Measurements from ENCODE around the gene SPCS2.

DNA sequence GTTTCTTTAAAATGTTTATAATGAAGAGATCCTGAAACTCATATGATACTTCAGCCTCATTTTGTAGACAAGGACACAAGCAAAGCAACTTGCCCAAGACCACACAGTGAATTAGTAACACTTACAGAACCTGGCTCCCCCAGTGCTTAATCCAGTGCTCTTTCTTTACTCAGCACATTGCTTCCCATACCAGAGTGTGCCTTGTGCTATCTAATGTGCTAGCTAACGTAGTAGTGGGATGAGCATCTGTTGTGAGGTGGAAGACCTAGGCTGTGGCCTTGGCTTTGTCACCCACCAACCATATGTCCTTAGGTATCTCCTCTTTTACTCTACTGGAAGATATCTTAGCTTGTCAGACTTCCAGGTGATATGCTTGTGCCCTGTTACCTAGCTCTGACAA lies 5.1 kb downstream of the SPCS2 start:
- TF ChIP-seq POLR2A (IDR thresholded peaks at IDR 0.05) (no peak), EP300 (IDR thresholded peaks at IDR 0.05) (no peak)
- TF ChIP-seq, protein P1, sequence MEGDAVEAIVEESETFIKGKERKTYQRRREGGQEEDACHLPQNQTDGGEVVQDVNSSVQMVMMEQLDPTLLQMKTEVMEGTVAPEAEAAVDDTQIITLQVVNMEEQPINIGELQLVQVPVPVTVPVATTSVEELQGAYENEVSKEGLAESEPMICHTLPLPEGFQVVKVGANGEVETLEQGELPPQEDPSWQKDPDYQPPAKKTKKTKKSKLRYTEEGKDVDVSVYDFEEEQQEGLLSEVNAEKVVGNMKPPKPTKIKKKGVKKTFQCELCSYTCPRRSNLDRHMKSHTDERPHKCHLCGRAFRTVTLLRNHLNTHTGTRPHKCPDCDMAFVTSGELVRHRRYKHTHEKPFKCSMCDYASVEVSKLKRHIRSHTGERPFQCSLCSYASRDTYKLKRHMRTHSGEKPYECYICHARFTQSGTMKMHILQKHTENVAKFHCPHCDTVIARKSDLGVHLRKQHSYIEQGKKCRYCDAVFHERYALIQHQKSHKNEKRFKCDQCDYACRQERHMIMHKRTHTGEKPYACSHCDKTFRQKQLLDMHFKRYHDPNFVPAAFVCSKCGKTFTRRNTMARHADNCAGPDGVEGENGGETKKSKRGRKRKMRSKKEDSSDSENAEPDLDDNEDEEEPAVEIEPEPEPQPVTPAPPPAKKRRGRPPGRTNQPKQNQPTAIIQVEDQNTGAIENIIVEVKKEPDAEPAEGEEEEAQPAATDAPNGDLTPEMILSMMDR (IDR thresholded peaks at IDR 0.05): no peak

All from ovary (tissue), 3 donors.